Right ventricle myocardium superior (tissue), 1 donor: ENCODE measurements around the gene ZNG1B. TPM values are rescaled to one million over a fixed set of nuclear protein-coding genes. Genes with fewer than 3 reads are reported as not detected.
"Not testable (repeated sequence)": the region's sequence is repeated elsewhere in the genome, so short reads cannot be mapped to it uniquely, and the experiment has no call there.

Source experiments
- ATAC-seq: fragments of 200-7000 bp; cut with Tn5 transposase; one replicate; pipeline ENCODE4 v1.9.1; 2020; ENCODE audit warnings: mild to moderate bottlenecking; ENCODE audit not compliant: poor library complexity
- DNase-seq: peaks from one replicate; pipeline ENCODE4 v3.0.0-alpha.2; 2020
- intact Hi-C: fragments of 100-400 bp; cut with DNase I; formaldehyde crosslinking; loops from one replicate; pipeline ENCODE4 v1.11.2; 2022
- long read RNA-seq: library from polyadenylated mRNA; unstranded; transcript quantifications from one replicate; pipeline ENCODE4 v2.0.0, GENCODE V29; 2021
- total RNA-seq: library from RNA; stranded (reverse); fragmentation: NEBNext Ultra II Directional; extraction: Animal tissue kit (Norgen Biotek cat#: 25700); gene quantifications from one replicate; pipeline ENCODE4 v1.2.1, GENCODE V29; 2021
- donor health status: DM: no; HTN: yes; CAD: no; lungs with severe emphysema.

ZNG1B gene
- total RNA-seq, result 38.4 TPM
- long read RNA-seq, transcript CBWD2-202 (16 exons, 1,740 nt), result minor isoform, 7 of 100 reads
- long read RNA-seq, transcript CBWD2-201 (15 exons, 1,812 nt), result major isoform, 84 of 100 reads
- long read RNA-seq, partial matches to known transcripts, result 0 of 100 reads
- long read RNA-seq, other reads (novel, unspliced or antisense), result 7 of 100 reads

DNA sequence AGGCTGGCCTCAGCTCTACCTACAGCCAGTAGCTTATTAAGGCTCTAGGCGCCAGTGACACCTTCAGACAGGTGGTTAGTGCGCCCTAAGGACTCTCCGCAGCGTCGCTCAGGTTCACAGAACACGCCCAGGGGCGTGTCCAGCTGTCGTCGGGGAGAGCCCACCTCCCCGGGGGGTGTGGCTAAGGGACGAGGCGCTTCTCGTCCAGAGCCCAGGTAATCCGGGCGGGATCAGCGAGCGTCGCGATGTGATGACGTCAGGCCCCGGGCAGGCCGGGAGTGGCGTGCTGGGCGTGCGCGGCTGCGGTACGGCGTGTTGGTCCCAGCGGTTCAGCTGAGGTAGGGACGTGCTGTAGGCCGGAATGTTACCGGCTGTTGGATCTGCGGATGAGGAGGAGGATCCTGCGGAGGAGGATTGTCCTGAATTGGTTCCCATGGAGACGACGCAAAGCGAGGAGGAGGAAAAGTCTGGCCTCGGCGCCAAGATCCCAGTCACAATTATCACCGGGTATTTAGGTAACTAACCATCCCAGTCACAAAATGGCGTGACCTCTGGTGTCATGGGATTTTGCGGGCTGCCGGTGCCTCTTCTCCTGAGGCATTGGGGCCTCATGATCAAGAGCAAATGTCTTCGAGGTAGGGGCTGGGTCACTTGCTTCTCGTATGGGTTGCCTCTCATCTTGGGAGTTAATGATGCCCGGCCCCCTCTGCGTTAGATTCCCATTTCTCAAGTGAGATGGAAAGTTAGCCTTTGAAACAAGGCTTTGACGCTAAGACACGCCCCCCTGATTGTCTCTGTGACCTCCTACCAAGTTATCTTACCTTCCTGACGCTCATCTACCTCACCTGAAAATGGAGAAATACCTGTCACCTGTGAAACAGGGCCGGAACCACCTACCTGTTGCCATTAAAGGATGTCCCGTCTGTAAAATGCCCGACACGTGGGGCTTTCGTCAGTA, at the start of gene ZNG1B:
Gene ZNG1B (plus strand): TSS at position 184 of the 958 bp plus-strand sequence. CDS start 178 bp downstream, at position 362.
- intact Hi-C loops, ATAC-seq: not testable (repeated sequence)
- DNase-seq, result peak; percentile 83

GRCh38 chr2:113390124-113390849, 47.2 kb upstream of the ZNG1B start:
- ATAC-seq (peak; percentile 91), DNase-seq (no peak)
- intact Hi-C loops, result no loop called here

DNA sequence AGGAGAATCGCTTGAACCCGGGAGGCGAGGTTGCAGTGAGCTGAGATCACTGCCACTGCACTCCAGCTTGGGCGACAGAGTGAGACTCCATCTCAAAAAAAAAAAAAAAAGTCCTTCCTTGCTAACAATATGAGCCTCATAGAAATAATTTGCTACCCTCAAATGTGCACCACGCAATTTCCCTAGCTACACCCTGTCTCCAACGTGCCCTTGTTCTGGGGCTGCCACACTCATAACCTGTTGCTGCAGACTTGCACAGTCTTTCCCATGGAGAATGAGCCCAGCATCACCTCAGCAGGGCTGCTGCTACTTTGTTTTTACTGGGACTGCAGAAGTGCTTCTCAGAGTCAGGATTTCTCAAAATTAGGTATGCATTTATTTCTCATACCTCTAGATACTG, 46.4 kb upstream of the ZNG1B start:
- intact Hi-C loops, result no loop called here

DNA sequence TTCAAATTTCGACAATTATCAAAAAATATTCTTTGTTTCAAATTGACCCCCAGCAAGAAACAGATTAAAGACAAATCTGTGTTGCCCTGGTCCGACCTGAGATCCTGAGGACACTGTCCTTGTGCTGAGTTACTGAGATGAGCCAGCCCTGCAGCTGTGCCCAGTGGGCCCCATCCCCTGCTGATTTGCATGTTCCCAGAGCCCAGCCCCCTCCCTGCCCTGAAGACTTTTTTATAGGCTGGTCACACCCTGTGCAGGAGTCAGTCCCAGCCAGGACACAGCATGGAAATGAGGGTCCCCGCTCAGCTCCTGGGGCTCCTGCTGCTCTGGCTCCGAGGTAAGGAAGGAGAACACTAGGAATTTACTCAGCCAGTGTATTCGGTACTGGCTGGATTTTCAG, 31.4 kb upstream of the ZNG1B start:
- intact Hi-C loops, result no loop called here
- DNase-seq (no peak), ATAC-seq (no peak)

More for the DNA sequence above, 46.4 kb upstream of the ZNG1B start:
- no peak for DNase-seq
- ATAC-seq, result no peak

DNA sequence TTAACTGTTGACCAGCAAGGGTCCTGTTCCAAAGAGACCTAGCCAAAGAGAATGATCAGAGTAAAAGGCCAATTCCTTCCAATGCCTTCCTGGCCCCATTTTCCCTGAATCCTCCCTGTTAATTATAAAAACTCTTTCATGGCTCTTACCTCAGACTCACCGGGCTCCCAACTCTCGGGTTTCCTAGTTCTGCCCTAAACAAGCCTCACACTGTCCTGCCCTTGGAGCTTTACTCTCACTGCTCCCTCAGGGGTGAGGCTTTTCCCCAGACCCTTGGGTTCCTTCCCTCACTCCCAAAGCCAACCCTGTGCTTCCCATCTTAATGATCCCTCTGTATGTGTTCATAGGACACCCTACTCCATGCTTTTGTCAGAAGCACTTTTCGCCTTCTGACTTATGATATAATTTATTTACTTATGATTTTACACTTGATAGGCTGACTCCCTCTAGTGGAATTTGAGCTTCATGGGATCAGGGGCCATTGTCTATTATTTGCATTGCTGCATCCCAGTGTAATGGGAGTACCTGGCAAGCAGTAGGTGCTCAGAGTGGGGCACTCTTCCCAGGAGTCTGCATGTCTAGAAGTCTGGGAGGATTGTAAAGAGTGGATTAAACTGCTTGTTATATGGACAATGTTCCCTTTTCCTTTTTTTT, 29.9 kb upstream of the ZNG1B start:
- intact Hi-C loops, result no loop called here
- no peak for ATAC-seq
- DNase-seq, result no peak

- intact Hi-C loops, DNase-seq, ATAC-seq: not testable (repeated sequence)
Measured at GRCh38 chr2:113411725-113412352, 25.7 kb upstream of the ZNG1B start.

DNA sequence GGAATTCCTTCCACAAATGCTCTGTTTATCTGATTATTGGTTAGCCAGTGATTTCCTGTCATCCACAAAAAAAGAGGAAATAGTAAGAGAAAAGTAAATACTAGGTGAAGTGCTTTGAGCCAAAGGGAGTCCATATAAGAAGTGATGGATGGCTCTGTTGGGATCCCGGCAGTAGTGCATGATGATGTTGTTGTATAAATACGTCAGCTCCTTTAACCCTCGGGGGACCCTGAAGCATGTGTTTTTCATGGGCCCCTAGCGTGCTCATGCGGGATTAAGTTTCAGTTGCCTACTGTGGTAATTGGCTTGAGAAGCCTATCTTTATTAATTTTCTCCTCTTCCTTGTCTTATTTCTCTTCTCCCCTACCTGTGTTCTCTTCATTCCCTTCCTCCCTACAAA, 24.7 kb upstream of the ZNG1B start:
- DNase-seq, intact Hi-C loops, ATAC-seq: not testable (repeated sequence)

DNA sequence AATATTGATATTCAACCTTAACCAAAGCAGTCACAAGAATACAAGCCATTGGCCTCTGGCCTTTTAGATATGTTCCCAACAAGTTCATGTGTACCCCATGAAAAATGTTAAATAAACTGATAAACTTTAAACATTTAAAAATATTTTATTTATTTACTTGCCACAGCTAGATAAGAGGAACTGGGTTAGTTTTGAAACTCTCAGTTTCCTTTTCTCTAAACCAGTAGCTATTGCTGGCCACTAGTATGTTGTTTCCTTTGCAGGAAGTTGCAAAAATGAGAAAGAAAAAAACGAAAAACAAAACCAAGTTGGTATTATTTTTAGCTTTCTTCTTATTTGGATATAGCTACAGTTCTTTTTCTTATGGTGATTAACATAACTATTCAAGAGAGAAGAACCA, 5.7 kb upstream of the ZNG1B start:
- ATAC-seq, intact Hi-C loops: not testable (repeated sequence)

GRCh38 chr2:113433468-113433867, 4.0 kb upstream of the ZNG1B start:
- intact Hi-C loops, DNase-seq, ATAC-seq: not testable (repeated sequence)

More for the DNA sequence above, 5.7 kb upstream of the ZNG1B start:
- DNase-seq, result not testable (repeated sequence)

DNA sequence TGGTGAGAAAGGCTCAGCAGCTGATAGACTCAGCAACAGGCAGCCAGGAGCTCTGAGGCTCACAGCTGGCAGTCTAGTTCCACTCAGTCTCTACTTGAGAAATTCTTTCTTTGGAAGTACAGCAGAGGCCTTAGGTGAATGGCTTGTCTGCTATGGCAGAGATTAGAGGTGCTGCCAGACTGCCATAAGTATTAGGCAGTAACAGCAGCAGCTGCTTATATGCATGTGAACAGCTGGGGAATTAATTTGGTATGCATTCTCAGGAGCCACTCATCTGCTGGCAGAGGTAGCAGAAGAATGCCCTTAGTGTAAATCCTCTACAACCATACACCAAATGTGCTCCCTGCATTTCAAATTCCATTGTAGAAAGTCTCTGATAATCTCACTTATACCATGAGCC, 28.3 kb downstream of the ZNG1B start:
- ATAC-seq, DNase-seq, intact Hi-C loops: not testable (repeated sequence)

GRCh38 chr2:113476688-113477368, 39.3 kb downstream of the ZNG1B start:
- ATAC-seq, DNase-seq, intact Hi-C loops: not testable (repeated sequence)

GRCh38 chr2:113496527-113496926, 59.0 kb downstream of the ZNG1B start:
- ATAC-seq, DNase-seq, intact Hi-C loops: not testable (repeated sequence)

DNA sequence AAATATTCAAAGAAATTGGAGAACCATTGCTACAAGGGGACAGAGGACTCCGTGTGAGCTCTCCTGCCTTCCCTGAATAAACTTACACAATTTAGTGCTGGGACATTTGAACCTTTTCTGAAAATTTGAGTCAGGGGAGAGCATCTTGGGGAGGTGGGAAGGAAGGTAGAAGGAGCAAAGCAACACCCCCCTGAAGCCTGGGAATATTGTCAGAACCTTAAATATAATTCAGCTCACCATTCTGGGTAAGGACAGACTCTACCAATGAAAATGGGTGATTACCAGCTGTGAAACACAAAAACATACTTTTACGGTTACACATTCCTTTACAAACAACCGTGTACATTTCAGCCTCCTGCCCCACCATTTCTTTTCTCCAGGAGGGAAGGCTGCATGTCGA, 60.9 kb downstream of the ZNG1B start, which contains the start of gene FOXD4L1:
Gene FOXD4L1 (plus strand): TSS at position 301 of the 400 bp plus-strand sequence. CDS start 592 bp downstream, outside the sequence.
- DNase-seq, intact Hi-C loops, ATAC-seq: not testable (repeated sequence)

DNA sequence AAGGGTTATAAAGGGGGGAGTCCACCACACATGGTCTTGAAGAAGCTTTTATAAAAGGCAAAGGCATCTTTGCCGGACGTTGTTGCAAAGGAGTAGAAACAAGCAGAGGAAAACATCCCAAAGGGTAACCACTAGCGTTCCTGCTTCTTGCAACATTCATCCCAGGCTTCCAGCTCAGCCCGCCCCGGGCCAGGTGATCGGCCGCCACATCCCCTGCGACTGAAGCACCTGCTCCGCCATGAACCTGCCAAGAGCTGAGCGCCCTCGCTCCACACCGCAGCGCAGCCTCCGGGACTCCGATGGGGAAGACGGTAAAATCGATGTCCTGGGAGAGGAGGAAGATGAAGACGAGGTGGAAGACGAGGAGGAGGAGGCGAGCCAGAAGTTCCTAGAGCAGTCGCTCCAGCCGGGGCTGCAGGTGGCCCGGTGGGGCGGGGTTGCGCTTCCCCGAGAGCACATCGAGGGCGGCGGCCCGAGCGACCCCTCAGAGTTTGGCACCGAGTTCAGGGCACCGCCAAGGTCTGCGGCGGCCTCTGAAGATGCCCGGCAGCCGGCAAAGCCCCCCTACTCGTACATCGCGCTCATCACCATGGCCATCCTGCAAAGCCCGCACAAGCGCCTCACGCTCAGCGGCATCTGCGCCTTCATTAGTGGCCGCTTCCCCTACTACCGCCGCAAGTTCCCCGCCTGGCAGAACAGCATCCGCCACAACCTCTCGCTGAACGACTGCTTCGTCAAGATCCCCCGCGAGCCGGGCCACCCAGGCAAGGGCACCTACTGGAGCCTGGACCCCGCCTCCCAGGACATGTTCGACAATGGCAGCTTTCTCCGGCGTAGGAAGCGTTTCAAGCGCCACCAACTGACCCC, 61.8 kb downstream of the ZNG1B start:
- intact Hi-C loops, ATAC-seq, DNase-seq: not testable (repeated sequence)

GRCh38 chr2:113499886-113500722, 62.6 kb downstream of the ZNG1B start:
- ATAC-seq, intact Hi-C loops, DNase-seq: not testable (repeated sequence)

DNA sequence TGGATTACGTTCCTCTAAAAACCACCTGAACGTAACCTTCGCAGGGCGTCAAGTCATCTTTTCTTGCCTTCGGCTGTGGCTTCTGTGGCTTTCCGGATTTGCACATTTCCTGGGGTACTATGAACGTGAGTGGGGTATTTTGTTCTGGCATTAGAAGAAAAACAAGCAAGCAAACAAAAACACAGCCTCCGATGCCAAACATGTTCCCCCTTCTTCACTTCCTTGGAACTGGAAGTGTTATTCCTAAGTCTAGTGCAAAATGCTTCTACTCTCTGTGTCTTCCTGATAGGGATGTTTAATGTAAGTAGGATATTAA, 63.2 kb downstream of the ZNG1B start:
- ATAC-seq, DNase-seq, intact Hi-C loops: not testable (repeated sequence)
